COLO668 (cell line): ENCODE measurements around the gene KCNQ1.
"Not testable (repeated sequence)": the region's sequence is repeated elsewhere in the genome, so short reads cannot be mapped to it uniquely, and the experiment has no call there.

Experiments used
- DNase-seq: peaks from one replicate; lab custom pipeline; 2025; ENCODE audit not compliant: unreplicated experiment; lab: John Stamatoyannopoulos, UW

KCNQ1 gene

GRCh38 chr11:2472428-2473186, 27.8 kb downstream of the KCNQ1 start:
- DNase-seq: no peak

DNA sequence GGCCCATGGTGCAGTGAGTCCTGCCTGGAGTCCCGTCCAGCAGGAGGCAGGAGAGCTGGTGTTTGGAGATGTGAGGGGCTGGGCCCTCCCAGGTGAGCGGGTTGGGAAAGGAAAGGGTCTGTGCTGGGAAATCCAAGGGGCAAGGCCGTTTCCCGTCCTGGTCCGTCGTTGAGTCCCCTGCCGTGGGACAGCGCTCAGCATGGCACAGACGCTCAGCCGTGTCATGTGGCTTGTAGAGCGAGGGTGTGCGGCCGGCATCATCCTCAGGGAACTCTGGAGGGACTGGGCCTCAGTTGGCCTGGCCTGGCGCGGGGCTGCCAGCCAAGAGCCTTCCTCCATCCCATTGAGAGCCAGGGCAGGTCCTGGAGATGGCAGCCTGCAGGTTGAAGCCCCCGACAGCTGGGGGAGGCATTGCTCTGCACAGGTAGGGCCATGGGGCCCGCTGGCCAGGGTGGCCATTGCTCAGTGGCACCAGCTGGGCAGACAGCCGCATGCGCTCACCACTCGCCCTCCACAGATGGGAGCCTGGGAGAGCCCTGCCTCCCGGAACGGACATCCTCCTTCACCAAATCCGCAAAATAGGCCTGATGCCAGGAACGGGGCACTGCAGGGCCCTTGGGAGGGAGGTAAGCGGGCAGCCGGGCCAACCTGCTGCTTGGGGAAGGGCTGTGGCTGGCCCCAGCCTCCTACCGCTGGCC, 28.7 kb downstream of the KCNQ1 start:
- DNase-seq: no peak

DNA sequence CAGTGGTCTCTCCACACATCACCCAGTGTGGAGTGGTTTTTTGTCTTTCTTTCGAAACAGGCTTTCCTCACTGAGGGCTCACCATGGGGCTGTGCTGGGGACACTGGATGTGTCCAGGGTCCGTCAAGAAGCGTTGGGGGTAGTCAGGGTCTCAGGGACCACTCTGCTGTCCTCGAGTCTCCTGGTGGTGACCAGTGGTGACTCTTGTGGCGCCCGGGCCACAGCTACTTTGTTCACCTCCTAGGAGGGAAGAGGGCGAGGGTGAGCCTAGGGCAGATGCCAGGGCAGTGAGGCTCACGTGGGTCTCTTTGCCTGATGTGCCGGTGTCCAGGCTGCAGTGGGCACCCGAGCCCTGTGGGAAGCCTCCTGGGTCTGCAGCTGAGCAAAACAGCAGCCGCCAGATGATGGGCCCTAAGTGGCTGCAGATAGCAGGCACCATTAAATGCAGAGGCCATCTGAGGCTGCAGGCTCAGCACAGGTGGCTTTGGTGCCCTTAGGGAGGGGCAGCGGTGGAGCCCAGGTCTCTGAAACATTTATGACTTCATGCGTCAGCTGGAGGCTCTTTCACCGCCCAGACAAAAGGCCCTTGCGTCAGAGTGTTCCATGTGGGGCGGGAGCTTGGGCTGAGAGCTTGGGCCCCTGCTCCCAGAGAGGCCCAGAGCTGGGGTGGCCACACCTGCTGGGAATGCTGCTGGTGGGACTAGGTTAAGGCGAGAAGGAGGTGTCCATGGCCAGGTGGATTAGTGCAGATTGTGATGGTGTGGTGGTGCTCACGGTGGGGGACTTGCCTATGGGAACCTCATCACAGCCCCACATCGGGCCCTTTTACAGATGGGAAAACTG, 29.5 kb downstream of the KCNQ1 start:
- no peak for DNase-seq

DNA sequence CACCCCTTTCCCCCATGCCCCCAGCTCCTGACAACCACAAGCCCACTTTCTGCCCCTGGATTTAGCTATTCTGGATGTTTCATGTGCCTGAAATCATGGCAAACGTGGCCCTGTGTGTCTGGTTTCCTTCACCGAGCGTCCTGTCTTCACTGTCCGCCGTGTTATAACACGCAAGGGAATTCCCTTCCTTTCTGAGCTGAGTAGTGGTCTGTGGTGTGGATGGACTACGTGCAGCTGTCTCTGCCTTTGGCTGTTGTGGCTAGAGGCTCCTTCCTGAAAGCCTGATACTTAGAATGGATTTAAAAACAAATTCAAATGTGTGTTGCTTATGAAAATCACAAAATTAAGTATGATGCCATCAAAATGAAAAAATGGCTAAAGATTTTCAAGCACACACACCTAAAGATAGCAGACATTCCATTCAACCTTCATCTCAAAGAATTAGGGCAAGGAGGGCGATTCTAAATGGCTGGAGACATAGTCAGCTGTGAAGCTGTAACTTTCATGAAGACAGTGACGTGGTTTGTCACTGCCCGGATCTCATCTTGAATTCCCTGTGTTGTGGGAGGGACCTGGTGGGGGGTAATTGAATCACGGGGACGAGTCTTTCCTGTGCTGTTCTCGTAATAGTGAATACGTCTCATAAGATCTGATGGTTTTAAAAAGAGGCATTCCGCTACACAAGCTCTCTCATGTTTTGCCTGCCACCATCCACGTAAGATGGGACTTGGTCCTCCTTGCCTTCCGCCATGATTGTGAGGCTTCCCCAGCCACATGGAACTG, 30.5 kb downstream of the KCNQ1 start:
- DNase-seq: no peak

- no peak for DNase-seq
Measured at GRCh38 chr11:2477254-2477653, 32.4 kb downstream of the KCNQ1 start.

GRCh38 chr11:2477936-2478335, 33.1 kb downstream of the KCNQ1 start:
- no peak for DNase-seq

- DNase-seq: not testable (repeated sequence)
Measured at GRCh38 chr11:2480067-2480873, 35.5 kb downstream of the KCNQ1 start.

GRCh38 chr11:2480874-2481220, 36.0 kb downstream of the KCNQ1 start:
- no peak for DNase-seq

- DNase-seq: no peak
Measured at GRCh38 chr11:2481253-2481652, 36.4 kb downstream of the KCNQ1 start.

DNA sequence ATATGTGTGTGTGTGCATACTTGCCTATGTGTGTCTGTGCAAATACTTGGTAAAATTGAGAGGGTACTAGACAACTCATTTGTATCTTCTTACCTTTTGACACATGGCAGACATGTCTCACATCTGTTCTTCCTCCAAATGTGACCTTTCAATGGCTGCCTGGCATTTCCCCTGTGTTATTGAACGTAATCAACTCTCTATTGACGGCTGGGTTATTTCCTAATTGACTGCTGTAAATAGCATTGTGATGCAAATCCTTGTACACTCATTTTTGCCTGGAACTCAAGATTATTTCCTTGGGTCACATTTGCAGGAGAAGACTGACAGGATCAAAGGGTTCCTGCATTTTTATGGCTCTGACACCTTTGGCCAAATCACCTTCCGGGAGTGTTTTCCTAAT, 37.4 kb downstream of the KCNQ1 start:
- DNase-seq: no peak

DNA sequence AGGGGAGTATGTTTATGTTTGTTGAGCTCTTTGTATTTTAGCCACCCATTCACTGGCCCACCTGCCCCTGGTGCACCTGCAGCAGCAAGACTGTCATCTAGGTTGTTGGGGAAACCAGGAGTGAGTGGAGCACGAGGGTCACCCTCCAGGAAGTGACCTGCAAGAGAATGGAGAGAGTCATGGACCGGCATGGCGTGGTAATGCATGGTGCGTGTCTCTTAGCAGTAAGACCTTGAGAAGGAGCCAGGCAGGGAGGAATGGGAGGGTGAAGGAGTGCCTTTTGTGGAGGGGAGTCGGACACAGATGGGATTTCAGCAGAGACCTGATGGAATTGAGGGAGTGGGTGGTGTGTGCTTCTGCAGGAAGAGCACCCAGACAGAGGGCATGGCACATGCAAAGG, 37.9 kb downstream of the KCNQ1 start:
- no peak for DNase-seq

- DNase-seq: no peak
Measured at GRCh38 chr11:2483426-2483825, 38.6 kb downstream of the KCNQ1 start.

DNA sequence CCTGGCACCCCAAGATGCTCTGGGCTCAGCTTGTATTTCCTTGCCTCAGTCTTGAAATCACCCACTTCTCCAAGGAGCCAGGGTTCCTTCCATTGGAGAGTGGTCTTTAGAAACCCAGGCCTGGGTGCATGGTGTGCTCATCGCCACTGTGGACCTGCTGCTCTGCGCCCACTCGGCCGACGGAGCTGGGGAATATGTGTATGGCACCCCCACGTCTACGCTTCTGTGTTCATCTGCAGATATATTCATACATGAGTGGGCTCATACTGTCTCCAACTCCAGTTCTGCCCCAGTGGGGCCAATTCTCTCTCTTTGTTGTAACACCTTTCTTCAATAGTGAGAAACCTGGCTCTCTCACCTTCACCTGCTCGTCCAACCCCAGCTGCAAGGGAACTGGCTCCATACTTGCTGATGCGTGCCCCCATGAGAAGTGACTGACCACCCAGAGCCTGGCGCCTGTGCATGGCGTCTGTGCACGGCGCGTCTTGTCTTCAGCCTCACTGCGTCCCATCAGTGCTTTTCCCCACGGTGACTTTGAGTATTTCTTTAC, 39.8 kb downstream of the KCNQ1 start:
- no peak for DNase-seq

DNA sequence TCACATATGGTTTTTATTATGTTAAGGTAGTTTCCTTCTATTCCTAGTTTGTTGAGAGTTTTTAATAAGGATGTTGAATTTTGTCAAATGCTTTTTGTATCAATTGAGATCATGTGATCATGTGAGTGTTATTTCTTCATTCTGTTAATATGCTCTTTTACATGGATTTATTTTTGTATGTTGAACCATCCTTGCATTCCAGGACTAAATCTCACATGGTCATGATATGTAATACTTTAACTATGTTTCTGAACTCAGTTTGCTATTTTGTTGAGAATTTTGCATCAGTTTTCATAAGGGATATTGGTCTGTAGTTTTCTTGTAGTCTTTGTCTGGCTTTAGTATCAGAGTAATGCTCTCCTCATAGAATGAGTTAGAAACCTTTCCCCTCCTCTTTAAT, 43.2 kb downstream of the KCNQ1 start:
- DNase-seq: no peak

DNA sequence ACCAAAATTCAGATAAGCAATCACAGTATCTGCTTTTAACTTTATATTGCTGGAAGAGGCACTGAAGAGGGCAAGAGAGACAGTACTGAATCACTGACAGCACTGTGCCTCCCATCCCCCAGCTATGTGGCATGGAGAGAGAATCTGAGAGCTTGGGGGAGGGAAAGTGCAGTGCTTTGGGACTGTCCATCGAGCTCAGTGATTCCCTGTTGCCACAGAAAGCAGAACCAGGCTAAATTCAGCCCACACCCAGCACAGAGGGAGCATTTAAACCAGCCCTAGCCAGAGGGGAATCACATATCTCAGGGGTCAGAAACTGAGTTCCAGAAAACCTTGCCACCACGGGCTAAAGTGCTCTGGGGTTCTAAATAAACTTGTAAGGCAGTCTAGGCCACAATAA, 44.3 kb downstream of the KCNQ1 start:
- no peak for DNase-seq

DNA sequence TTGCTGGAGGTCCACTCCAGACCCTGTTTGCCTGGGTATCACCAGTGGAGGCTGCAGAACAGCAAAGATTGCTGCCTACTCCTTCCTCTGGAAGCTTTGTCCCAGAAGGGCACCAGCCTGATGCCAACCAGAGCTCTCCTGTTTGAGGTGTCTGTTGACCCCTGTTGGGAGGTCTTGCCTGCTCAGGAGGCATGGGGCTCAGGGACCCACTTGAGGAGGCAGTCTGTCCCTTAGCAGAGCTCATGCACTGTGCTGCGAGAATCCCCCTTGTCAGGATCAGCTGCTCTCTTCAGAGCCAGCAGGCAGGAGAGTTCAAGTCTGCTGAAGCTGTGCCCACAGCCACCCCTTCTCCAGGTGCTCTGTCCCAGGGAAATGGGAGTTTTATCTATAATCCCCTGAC, 53.1 kb downstream of the KCNQ1 start:
- not testable (repeated sequence) for DNase-seq

- no peak for DNase-seq
Measured at GRCh38 chr11:2498750-2499149, 53.9 kb downstream of the KCNQ1 start.

DNA sequence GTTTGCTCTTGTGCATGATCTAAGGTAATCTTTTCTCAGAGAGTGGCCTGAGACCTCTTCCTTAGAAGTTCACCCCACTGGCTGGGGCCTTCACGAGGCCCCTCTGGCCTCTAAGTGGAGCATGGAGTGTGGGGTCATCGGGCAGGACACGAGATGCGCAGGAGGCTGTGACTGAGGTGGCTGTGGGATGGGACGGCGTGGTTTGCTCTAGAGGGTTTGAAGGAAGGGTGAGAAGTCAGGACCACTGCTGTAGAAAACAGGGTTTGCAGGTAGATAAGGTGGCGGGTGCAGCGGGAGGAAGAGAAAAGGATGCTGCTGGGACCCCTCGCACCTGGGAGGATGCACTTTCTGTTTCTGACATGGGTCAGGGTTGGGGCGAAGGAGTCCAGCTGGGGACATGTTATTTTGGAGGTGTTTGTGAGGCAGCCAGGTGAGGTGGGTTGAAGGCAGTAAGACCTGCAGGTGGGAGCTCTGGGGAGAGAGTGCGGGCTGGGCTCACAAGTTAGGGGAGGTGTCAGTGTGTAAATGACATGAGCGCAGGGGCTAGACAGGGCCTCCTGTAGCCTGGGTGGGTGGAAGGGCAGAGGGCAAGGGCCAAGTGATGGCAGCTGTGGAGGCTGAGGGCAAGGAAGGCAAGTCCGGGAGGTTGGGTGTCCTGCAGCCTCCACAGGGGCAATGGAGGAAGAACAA, 62.5 kb downstream of the KCNQ1 start:
- no peak for DNase-seq

- no peak for DNase-seq
Measured at GRCh38 chr11:2507945-2508749, 63.3 kb downstream of the KCNQ1 start.
